Measurements from ENCODE around the gene TBX15.

GRCh38 chr1:118896416-118896815, 91.7 kb downstream of the TBX15 start:
- TF ChIP-seq EZH2 (IDR thresholded peaks at IDR 0.05) = no peak
- no peak for TF ChIP-seq POLR2AphosphoS5 (IDR thresholded peaks at IDR 0.05; ENCODE audit: borderline replicate concordance, low read depth, low read length)
